Astrocyte of the cerebellum (primary cell): ENCODE data around the gene OSER1.

Experiments used
- DNase-seq: peaks from one replicate; pipeline ENCODE4 v3.0.0-alpha.2; 2011; ENCODE audit warnings: low read depth
- H3K4me3 ChIP-seq: 2 replicates; pipeline ENCODE4 v1.5.1; 2011; ENCODE audit warnings: mild to moderate bottlenecking, low read depth, low read length, moderate library complexity
- CTCF ChIP-seq: IDR thresholded peaks from 2 replicates; pipeline ENCODE4 v1.5.1; 2012; ENCODE audit warnings: low read length, low read depth, moderate library complexity, mild to moderate bottlenecking; ENCODE audit errors: missing control alignments
- in situ Hi-C: cut with HindIII; loops from 2 replicates; pipeline ENCODE4 v1.10.0; 2017; ENCODE audit warnings: low sequenced_read_pairs

Gene OSER1

GRCh38 chr20:44173846-44174245, 36.7 kb downstream of the OSER1 start:
- in situ Hi-C loops, result no loop called here
- TF ChIP-seq CTCF, result no peak
- no peak overlapping the region for H3K4me3 ChIP-seq
- DNase-seq, result no peak

- no peak overlapping the region for H3K4me3 ChIP-seq
- in situ Hi-C loops, result no loop called here
- no peak for DNase-seq
- TF ChIP-seq CTCF, result no peak
Observed at GRCh38 chr20:44173116-44173515, 37.5 kb downstream of the OSER1 start.

GRCh38 chr20:44172572-44172950, 38.0 kb downstream of the OSER1 start:
- in situ Hi-C loops, result no loop called here
- TF ChIP-seq CTCF, result no peak
- no peak for DNase-seq
- H3K4me3 ChIP-seq, result no peak overlapping the region

- in situ Hi-C loops, result no loop called here
- no peak overlapping the region for H3K4me3 ChIP-seq
- TF ChIP-seq CTCF, result no peak
- no peak for DNase-seq
Observed at GRCh38 chr20:44171775-44172571, 38.6 kb downstream of the OSER1 start.

GRCh38 chr20:44170816-44171410, 39.7 kb downstream of the OSER1 start:
- DNase-seq, result no peak

GRCh38 chr20:44167736-44168135, 42.8 kb downstream of the OSER1 start:
- no peak for TF ChIP-seq CTCF
- DNase-seq, result no peak
- in situ Hi-C loops, result no loop called here
- no peak overlapping the region for H3K4me3 ChIP-seq

More at GRCh38 chr20:44170816-44171410, 39.7 kb downstream of the OSER1 start:
- no peak for TF ChIP-seq CTCF
- no peak overlapping the region for H3K4me3 ChIP-seq
- in situ Hi-C loops, result no loop called here
